Stimulated activated CD4-positive, alpha-beta T cell treated with anti-CD3 and anti-CD28 coated beads, Interleukin-4, amount 100 ng/mL, for 24 hours (primary cell): ENCODE results near the gene HECTD4.
"Not testable (repeated sequence)": the region's sequence is repeated elsewhere in the genome, so short reads cannot be mapped to it uniquely, and the experiment has no call there.

Experiments used
- DNase-seq: peaks from one replicate; pipeline ENCODE4 v3.0.0-alpha.2; 2020

The HECTD4 gene

GRCh38 chr12:112401903-112402498 lies 19.8 kb upstream of the HECTD4 start:
- no peak for DNase-seq

GRCh38 chr12:112401054-112401453 lies 18.8 kb upstream of the HECTD4 start:
- no peak for DNase-seq

- DNase-seq: no peak
Measured at GRCh38 chr12:112393328-112393727, 11.1 kb upstream of the HECTD4 start.

GRCh38 chr12:112389922-112390654 lies 7.9 kb upstream of the HECTD4 start:
- not testable (repeated sequence) for DNase-seq

GRCh38 chr12:112389228-112389627 lies 7.0 kb upstream of the HECTD4 start:
- DNase-seq: no peak

GRCh38 chr12:112386726-112387125 lies 4.5 kb upstream of the HECTD4 start:
- DNase-seq: no peak

- no peak for DNase-seq
Measured at GRCh38 chr12:112382866-112383265, 635 bp upstream of the HECTD4 start.

- DNase-seq: peak; percentile 15
Measured at GRCh38 chr12:112381406-112381882, 787 bp downstream of the HECTD4 start.

GRCh38 chr12:112380663-112381405 lies 1.4 kb downstream of the HECTD4 start:
- DNase-seq: no peak

- no peak for DNase-seq
Measured at GRCh38 chr12:112375105-112375504, 7.1 kb downstream of the HECTD4 start.

GRCh38 chr12:112374166-112374740 lies 8.0 kb downstream of the HECTD4 start:
- DNase-seq: no peak

- DNase-seq: no peak
Measured at GRCh38 chr12:112370868-112371510, 11.2 kb downstream of the HECTD4 start.

- no peak for DNase-seq
Measured at GRCh38 chr12:112370199-112370598, 12.0 kb downstream of the HECTD4 start.

- DNase-seq: no peak
Measured at GRCh38 chr12:112368856-112369255, 13.4 kb downstream of the HECTD4 start.

- DNase-seq: no peak
Measured at GRCh38 chr12:112367965-112368364, 14.3 kb downstream of the HECTD4 start.

GRCh38 chr12:112362310-112362709 lies 19.9 kb downstream of the HECTD4 start:
- DNase-seq: no peak

GRCh38 chr12:112361271-112361670 lies 21.0 kb downstream of the HECTD4 start:
- no peak for DNase-seq

- no peak for DNase-seq
Measured at GRCh38 chr12:112359290-112359689, 22.9 kb downstream of the HECTD4 start.

GRCh38 chr12:112357214-112357613 lies 25.0 kb downstream of the HECTD4 start:
- DNase-seq: no peak

- no peak for DNase-seq
Measured at GRCh38 chr12:112354399-112354798, 27.8 kb downstream of the HECTD4 start.

- no peak for DNase-seq
Measured at GRCh38 chr12:112353393-112353792, 28.8 kb downstream of the HECTD4 start.

- no peak for DNase-seq
Measured at GRCh38 chr12:112352921-112353320, 29.3 kb downstream of the HECTD4 start.
